Stimulated activated naive CD8-positive, alpha-beta T cell treated with anti-CD3 and anti-CD28 coated beads, Interleukin-15, Interleukin-2, amounts not matched to agents 100 ng/mL and 50 ng/mL, for 24 hours (primary cell): ENCODE data around the gene TNFRSF13B.
A peak's percentile ranks its signal among the peaks of the same experiment; 100 is the strongest.
"Not testable (repeated sequence)": the region's sequence is repeated elsewhere in the genome, so short reads cannot be mapped to it uniquely, and the experiment has no call there.

ENCODE experiments used
- H3K27ac Mint-ChIP-seq: one replicate; pipeline ENCODE4 v1.8.0; 2021; ENCODE audit warnings: mild to moderate bottlenecking, mixed read lengths
- H3K27me3 Mint-ChIP-seq: one replicate; pipeline ENCODE4 v1.8.0; 2021; ENCODE audit warnings: mixed read lengths
- H3K36me3 Mint-ChIP-seq: one replicate; pipeline ENCODE4 v1.8.0; 2021; ENCODE audit warnings: low read depth, mixed read lengths
- H3K4me1 Mint-ChIP-seq: one replicate; pipeline ENCODE4 v1.8.0; 2021; ENCODE audit warnings: low read depth, mixed read lengths
- H3K4me3 Mint-ChIP-seq: one replicate; pipeline ENCODE4 v1.8.0; 2021; ENCODE audit warnings: mild to moderate bottlenecking, mixed read lengths
- H3K9me3 Mint-ChIP-seq: one replicate; pipeline ENCODE4 v1.8.0; 2021; ENCODE audit warnings: mixed read lengths

TNFRSF13B gene

DNA sequence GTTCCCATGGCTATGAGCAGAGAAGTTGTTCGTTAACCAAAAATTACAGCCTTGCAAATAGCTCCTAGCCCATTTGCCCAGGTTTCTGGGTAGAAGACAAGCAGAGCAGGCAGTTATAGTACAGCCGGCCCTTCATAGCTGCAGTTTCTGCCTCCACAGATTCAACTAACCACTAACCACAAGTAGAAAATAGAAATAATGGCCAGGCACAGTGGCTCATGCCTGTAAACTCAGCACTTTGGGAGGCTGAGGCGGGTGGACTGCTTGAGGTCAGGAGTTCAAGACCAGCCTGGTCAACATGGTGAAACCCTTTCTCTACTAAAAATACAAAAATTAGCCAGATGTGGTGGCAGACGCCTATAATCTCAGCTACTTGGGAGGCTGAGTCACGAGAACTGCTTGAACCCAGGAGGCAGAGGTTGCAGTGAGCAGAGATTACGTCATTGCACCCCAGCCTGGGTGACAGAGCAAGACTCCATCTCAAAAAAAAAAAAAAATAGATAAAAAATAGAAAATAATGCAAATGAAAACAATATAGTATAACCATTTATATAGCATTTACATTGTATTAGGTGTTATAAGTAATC lies 7.4 kb upstream of the TNFRSF13B start:
- not testable (repeated sequence) for H3K36me3 Mint-ChIP-seq, H3K4me3 Mint-ChIP-seq, H3K27me3 Mint-ChIP-seq, H3K27ac Mint-ChIP-seq, H3K9me3 Mint-ChIP-seq
- H3K4me1 Mint-ChIP-seq: peaks cover 26% of the 10 kb centered on the region

GRCh38 chr17:16977932-16978331 lies 6.0 kb upstream of the TNFRSF13B start:
- Mint-ChIP-seq H3K27me3 (no peaks in the 10 kb centered on the region), H3K4me1 (peaks cover 30% of the 10 kb centered on the region), H3K4me3 (no peak overlapping the region), H3K9me3 (no peaks in the 10 kb centered on the region), H3K27ac (no peak overlapping the region), H3K36me3 (no peaks in the 10 kb centered on the region)

DNA sequence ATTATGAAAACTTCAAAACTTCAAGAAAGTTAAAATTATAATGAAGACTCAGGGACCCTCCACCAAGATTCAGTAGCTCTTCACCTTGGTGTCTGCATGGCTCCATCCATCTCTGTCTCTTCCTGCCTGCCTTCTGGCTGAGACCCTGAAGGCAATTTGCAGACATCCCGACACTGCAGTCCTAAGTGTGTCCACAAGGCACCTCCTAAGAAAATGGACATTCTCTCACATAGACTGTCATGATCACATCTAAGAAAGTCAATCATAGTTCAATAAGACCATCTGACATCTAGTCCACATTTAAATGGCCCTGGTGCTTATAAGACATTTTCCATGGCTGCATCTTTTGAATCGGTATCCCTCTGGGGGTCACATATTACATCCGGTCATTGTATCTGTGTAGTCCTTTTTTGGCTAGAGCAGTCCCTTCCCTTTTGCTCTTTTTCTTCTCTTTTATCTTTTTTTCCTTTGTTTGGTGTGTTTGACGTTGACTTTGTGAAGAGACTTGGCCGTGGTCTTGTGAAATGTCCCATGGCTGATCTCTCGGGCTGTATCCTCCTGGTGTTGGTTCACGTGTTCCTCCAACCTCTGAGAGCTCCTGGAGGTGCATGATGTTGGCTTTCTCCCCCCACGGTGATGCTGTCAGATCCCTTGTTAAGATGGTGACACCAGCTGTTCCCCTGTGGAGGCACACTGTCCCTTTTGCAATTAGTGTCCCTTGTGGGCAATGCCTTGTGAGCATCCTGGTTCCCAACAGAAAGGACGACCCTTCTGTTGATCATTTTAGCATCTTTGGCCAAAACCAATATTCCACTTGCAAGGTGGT lies 5.0 kb upstream of the TNFRSF13B start:
- Mint-ChIP-seq H3K4me3 (no peak overlapping the region), H3K4me1 (peaks cover 37% of the 10 kb centered on the region), H3K27me3 (no peaks in the 10 kb centered on the region), H3K9me3 (no peaks in the 10 kb centered on the region), H3K27ac (peak overlapping the region; percentile 59), H3K36me3 (no peaks in the 10 kb centered on the region)

DNA sequence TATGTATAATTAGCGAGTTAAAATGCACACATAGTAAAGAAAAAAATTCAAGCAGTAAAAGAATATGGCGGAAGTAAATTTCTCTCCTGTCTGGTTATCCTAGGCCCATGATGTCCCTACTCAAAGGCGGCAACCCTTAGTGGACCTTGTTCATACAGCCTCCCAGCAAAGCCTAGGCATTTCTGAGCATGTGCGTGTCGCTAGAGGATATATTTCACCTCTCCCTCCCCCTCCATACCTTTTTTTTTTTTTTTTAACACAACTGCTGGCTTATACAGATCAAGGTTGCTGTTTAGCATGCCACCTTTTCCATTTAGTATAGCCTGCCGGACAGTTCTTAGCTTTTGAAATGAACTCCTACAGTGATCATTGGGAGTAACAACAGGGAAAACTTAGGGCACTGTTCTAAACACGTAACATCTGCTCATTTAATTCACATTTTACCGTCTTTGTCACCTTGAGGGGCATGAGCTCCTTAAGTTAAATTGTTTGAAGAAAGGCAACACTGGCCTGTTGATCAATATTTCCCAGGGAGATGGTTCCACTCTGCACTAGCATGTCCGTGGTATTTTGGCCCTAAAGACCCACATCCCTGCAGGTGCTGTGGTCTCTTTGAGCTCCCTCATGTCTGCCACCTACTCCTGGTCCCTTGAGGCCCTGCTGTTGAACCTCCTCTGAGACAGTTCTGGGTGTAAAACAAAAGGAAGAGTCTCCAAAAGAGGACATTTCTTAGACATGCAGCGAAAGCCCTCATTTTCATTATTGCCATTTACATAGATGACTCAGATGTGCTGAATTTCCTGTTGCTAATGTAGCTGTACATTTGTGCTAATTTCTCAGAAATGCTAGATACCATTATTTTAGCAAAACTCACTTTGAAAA lies 4.1 kb upstream of the TNFRSF13B start:
- H3K27me3 Mint-ChIP-seq: no peaks in the 10 kb centered on the region
- no peaks in the 10 kb centered on the region for H3K9me3 Mint-ChIP-seq
- H3K4me1 Mint-ChIP-seq: peaks cover 38% of the 10 kb centered on the region
- H3K36me3 Mint-ChIP-seq: no peaks in the 10 kb centered on the region
- peak overlapping the region; percentile 72 for H3K27ac Mint-ChIP-seq
- H3K4me3 Mint-ChIP-seq: peak overlapping the region; percentile 9

- Mint-ChIP-seq H3K27ac (no peak overlapping the region), H3K4me1 (peaks cover 38% of the 10 kb centered on the region)
Observed at GRCh38 chr17:16975277-16975651, 3.3 kb upstream of the TNFRSF13B start.

DNA sequence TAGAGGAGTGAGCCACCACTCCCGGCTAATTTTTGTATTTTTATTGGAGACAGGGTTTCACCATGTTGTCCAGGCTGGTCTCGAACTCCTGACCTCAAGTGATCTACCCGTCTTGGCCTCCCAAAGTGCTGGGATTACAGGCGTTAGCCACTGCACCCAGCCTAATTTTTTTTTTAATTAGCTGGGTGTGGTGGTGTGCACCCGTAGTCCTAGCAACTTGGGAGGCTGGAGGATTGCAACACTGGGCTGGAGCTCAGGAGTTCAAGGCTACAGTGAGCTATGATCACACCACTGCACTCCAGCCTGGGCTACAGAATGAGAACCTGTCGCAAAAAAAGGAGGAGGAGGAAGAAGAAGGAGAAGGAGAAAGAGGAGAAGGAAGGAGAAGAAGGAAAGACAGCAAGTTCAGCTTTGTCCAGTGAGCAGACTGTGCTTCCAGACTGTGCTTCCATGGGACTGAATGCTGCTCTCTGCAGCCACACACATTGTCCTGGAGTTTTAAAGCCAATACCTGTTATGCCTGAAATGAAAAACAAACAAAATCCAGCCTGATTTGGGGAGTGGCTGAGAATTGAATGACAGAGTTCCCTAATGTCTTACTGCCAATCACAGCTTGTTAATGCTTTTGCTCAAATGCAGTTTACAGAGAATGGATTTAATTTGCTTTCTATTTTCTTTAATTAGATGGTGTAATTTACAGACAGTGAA lies 2.8 kb upstream of the TNFRSF13B start:
- no peak overlapping the region for H3K4me3 Mint-ChIP-seq
- H3K4me1 Mint-ChIP-seq: peaks cover 38% of the 10 kb centered on the region
- H3K36me3 Mint-ChIP-seq: no peaks in the 10 kb centered on the region
- H3K9me3 Mint-ChIP-seq: no peaks in the 10 kb centered on the region
- H3K27me3 Mint-ChIP-seq: no peaks in the 10 kb centered on the region
- no peak overlapping the region for H3K27ac Mint-ChIP-seq

More at GRCh38 chr17:16975277-16975651, 3.3 kb upstream of the TNFRSF13B start:
- Mint-ChIP-seq H3K27me3 (no peaks in the 10 kb centered on the region), H3K36me3 (no peaks in the 10 kb centered on the region), H3K4me3 (no peak overlapping the region), H3K9me3 (no peaks in the 10 kb centered on the region)

DNA sequence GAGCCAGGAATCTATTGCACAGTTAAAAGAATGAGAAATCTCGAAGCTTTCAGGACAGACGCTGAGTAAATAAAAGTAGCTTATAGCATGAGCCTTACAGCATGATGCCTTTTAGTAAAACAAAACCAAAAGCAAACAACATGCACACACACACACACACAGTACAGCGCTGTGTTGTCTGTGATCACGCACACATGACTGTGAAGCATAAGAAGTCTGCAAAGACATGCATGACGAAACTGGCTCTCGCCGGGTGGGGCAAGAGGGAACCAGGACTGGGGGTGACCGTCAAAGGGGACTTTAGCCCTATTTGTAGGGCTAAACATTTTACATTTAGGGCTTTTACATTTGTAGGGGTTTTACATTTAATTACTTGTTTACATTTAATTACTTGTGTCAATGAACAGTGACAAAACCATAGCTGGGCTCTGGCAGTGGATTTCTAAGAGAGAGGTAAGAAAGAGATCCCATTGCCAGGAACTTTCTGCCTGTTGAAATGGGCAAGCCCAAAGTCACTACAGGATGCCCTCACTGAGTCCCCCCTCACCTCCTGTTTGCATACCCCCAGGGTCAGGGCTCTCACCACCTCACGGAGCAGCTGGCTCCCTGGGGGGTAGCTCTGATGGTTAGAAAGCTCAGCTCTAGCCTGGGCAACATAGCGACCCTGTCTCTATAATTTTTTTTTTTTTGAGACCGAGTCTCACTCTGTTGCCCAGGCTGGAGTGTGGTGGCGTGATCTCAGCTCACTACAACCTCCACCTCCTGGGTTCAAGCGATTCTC lies 2.0 kb upstream of the TNFRSF13B start:
- peaks cover 38% of the 10 kb centered on the region for H3K4me1 Mint-ChIP-seq
- H3K9me3 Mint-ChIP-seq: no peaks in the 10 kb centered on the region
- peaks cover 6% of the 10 kb centered on the region for H3K27me3 Mint-ChIP-seq
- H3K36me3 Mint-ChIP-seq: no peaks in the 10 kb centered on the region
- H3K4me3 Mint-ChIP-seq: no peak overlapping the region
- H3K27ac Mint-ChIP-seq: no peak overlapping the region

DNA sequence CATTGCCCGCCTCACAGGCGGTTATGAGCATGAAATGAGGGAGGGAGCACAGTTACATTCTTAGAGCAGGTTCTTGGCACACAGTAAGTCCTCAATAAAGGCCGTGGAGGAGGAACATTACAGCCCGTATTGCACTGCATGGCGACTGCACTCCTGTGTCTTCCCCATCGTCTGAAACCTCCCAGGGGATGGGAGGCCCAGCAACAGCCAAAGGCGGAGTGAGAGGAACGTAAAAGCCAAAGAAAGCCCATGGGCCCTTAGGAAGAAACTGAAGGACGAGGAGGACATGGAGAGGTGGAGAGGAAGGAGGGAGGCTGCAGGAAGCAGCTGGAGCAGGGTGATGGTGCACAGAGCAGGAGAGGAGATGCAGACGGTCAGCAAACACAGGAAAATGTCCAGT lies 1.1 kb upstream of the TNFRSF13B start:
- H3K9me3 Mint-ChIP-seq, H3K4me3 Mint-ChIP-seq, H3K36me3 Mint-ChIP-seq, H3K27ac Mint-ChIP-seq, H3K27me3 Mint-ChIP-seq: not testable (repeated sequence)
- peaks cover 36% of the 10 kb centered on the region for H3K4me1 Mint-ChIP-seq

DNA sequence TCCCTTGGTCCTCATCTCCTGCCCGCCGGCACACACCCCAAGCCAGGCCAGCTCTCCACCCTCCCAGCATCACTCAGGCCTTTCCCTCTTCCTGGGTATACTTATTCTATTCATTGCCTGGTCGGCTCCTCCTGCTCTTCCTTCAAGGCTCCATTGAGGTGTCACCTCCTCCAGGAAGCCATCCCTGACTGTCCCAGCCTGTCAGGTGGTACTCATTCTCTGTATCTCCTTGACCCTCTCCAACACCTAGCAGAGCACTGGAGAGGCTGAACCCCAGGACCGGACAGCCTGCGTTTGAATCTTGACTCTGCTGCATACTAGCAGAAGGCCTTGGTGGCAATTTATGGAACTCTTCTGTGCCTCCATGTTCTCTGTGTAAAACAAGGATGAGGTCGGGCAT lies 428 bp upstream of the TNFRSF13B start:
- H3K27me3 Mint-ChIP-seq: peaks cover 6% of the 10 kb centered on the region
- no peak overlapping the region for H3K4me3 Mint-ChIP-seq
- peaks cover 34% of the 10 kb centered on the region for H3K4me1 Mint-ChIP-seq
- no peak overlapping the region for H3K27ac Mint-ChIP-seq
- H3K36me3 Mint-ChIP-seq: no peaks in the 10 kb centered on the region
- H3K9me3 Mint-ChIP-seq: no peaks in the 10 kb centered on the region

DNA sequence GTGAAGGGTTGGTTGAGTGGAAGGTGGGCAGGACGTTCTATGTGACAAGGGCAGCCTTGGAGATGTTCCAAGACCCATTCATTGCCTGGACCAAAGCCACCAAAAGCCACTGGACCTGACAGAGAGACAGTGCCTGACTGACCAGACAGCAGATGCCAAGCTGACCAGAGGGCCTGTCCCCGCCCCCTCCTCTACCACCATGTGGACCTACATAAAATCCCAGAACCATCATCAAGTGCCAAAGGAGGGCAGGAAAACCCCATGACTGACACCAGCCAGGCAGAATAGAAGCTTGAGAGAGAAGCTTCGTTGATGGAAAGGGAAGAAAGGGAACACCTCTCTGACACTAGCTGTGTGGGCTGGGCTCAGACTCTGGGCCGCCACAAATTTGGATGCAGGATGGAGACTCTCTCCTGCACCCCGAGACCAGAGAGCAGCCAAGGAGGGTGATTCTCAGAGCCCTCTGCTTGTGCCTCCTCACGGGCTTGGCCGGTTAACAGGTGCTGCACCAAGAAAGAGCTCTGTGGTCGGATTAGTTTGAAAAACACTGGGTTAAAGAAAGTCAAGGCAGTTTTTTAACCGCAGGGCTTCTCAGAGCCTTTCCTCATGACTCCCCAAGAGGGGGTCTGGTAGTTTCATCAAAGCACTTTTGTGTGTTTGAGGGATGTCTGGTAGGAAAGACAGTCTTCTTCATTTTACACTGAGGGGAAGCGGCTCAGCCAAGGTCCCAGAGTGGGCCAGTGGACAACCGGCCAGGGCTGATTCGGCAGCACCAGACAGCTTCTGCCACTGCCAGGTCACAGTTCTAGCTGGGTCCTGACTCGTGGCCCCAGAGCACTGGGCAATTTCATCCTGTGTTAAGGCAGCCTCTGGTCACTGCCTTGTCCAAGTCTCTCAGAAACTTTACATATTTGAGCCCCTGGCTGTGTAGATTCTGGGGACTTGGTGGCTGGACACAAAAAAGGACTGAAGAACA lies 1.7 kb downstream of the TNFRSF13B start:
- Mint-ChIP-seq H3K4me1 (peaks cover 15% of the 10 kb centered on the region), H3K27me3 (peaks cover 6% of the 10 kb centered on the region), H3K36me3 (no peaks in the 10 kb centered on the region), H3K27ac (no peak overlapping the region), H3K9me3 (no peaks in the 10 kb centered on the region), H3K4me3 (no peak overlapping the region)

DNA sequence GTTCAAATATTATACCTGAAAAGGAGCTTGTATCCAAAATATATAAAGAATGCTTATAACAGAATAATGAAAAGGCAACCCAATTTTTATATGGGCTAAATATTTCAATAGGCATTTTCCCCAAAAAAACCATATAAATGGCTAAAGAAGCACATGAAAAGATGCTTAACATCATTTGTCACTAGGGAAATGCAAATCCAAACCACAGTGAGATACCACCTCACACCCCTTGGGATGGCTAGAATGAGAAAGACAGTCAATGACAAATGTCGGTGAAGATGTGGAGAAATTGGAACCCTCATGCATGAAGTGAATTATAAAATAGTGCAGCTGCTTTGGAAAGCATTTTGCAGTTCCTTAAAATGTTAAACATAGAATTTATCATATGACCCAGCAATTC lies 3.1 kb downstream of the TNFRSF13B start:
- Mint-ChIP-seq H3K36me3 (no peaks in the 10 kb centered on the region), H3K9me3 (no peaks in the 10 kb centered on the region), H3K4me3 (no peak overlapping the region), H3K27ac (no peak overlapping the region), H3K4me1 (peaks cover 12% of the 10 kb centered on the region), H3K27me3 (peaks cover 6% of the 10 kb centered on the region)

GRCh38 chr17:16962804-16963203 lies 9.1 kb downstream of the TNFRSF13B start:
- Mint-ChIP-seq H3K4me3 (no peak overlapping the region), H3K36me3 (no peaks in the 10 kb centered on the region), H3K4me1 (no peaks in the 10 kb centered on the region), H3K27me3 (peaks cover 10% of the 10 kb centered on the region), H3K9me3 (peaks cover 10% of the 10 kb centered on the region), H3K27ac (no peak overlapping the region)

DNA sequence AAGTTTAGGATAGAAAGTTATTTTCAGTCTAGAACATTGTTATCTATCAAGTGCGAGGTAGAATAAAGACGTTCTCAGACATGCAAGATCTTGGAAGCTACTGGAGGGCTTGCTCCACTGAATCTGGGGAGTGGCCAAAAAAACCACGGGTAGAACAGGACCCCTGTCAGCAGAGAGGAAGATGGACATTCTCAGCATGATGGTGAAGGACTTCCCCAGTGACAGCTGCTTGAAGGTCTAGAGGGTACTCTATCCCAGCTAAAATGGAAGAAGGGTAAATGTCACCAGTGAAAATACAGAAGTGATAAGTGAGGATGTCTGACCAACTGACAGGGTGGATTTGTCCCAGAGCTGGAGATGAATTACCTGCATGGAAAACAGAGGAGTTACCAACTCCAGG lies 10.1 kb downstream of the TNFRSF13B start:
- Mint-ChIP-seq H3K27me3 (peaks cover 11% of the 10 kb centered on the region), H3K4me3 (no peak overlapping the region), H3K9me3 (peaks cover 10% of the 10 kb centered on the region), H3K36me3 (no peaks in the 10 kb centered on the region), H3K27ac (no peak overlapping the region), H3K4me1 (no peaks in the 10 kb centered on the region)
